GM20000 (cell line): Measurements from ENCODE around the gene PHF12.

Experiments
- DNase-seq: peaks from one replicate; pipeline ENCODE4 v3.0.0; 2012; ENCODE audit warnings: low spot score
- TF ChIP-seq, protein P1 (sequence below): IDR thresholded peaks from 2 replicates; pipeline ENCODE4 v1.5.1; 2012; ENCODE audit warnings: mild to moderate bottlenecking, control low read depth; ENCODE audit errors: extremely low read depth, missing control alignments

Gene PHF12

DNA sequence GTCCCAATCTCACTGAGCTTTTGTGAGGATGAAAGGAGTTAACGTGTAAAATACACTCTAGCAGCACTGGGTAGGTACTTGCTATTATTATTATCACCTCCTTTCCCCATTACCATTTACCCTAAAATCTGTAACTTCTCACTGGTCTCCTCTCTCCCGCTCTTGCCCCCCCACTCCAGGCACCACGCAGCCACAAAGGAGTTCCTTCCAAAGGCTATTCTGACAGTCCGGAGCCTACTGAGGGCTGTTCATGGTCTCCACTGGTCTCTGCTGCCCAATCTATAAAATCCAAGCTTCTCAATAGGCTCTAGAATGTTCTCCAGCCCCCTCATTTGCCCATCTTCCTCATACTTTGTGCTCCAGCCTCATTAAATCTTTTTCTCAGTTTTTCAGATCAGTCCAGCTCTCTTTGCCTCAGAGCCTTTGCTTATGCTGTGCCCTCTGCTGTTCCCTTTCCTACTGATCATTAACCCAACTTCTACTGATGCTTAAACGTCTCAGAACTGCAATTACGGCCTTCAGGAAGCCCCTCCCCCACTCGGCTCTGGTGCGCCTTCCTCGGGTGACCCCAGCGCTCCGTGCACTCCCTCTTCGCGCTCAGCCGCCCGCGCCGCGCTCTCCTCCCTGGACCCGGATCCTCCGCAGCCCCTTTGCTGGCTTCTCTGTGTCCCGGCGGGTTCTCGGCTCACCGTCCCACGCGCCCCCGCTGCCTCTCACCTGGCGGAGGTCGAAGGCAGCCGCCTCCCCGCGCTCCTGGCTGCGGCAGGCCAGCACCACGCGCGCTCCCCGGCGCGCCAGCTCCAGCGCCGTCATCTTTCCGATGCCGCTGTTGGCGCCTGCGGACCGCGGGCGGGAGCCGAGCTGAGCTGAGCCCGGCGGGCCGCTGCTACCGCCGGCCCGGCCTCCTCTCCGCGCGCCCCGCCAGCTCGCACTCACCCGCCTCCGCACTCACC is 49.2 kb downstream of the PHF12 start:
- DNase-seq = peak; percentile 69
- TF ChIP-seq, protein P1, sequence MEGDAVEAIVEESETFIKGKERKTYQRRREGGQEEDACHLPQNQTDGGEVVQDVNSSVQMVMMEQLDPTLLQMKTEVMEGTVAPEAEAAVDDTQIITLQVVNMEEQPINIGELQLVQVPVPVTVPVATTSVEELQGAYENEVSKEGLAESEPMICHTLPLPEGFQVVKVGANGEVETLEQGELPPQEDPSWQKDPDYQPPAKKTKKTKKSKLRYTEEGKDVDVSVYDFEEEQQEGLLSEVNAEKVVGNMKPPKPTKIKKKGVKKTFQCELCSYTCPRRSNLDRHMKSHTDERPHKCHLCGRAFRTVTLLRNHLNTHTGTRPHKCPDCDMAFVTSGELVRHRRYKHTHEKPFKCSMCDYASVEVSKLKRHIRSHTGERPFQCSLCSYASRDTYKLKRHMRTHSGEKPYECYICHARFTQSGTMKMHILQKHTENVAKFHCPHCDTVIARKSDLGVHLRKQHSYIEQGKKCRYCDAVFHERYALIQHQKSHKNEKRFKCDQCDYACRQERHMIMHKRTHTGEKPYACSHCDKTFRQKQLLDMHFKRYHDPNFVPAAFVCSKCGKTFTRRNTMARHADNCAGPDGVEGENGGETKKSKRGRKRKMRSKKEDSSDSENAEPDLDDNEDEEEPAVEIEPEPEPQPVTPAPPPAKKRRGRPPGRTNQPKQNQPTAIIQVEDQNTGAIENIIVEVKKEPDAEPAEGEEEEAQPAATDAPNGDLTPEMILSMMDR = no peak

DNA sequence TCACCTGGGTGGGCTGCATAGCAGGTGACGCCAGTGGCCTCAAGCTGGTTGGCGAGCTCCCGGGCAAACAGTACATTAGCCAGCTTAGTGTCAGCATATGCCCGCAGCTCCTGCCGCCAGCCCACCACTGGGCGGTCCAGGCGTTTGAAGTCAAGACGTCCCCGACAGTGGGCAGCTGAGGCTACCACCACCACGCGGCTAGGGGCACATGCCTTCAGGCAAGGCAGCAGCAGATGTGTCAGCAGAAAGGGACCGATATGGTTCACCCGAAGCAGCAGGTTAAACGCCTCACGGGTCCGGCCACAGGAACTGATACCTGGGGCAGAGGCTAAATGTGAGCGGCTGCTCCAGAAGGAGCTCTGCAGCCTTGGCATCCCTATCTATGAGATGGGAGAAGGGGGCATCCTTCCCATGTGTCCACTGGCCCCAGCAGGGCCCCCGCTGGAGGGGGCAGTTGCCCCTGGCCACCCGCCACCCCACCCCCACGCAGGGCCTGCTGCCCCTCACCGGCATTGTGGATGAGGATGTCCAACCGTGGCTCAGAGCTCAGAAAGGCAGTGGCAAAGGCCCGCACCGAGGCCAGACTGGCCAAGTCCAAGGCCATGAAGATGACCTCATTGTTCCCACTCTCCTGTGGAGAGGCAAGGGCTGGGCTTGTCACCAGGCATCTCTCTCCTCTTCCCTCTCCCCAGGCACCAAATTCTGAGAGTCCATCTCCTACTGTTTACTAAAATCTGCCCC is 50.2 kb downstream of the PHF12 start:
- TF ChIP-seq, protein P1 = no peak
- peak; percentile 36 for DNase-seq

DNA sequence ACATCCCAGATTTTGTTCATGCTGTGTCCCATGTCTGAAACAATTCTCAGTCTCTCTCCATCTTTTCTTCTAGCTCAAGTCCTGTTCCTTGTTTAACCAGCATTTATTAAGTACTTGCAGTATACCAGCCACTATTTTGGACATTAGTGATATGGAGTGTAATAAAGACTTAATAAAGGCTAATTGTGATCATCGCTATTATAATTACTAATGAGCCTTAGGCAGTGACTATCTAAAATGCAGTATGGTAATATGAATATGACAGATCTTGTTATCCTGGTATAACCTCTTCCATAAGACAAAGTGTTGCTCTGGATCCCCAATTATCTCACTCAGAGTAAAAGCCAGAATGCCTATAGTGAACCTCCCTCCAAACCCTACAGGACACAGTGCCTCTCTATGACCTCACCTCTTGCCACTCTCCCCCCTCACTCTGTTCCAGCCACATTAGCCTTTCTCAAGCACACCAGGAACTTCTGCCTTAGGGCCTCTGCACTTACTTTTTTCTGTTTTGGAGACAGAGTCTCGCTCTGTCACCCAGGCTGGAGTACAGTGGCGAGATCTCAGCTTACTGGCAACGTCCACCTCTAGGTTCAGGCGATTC is 52.0 kb downstream of the PHF12 start:
- TF ChIP-seq, protein P1 = no peak
- no peak for DNase-seq

DNA sequence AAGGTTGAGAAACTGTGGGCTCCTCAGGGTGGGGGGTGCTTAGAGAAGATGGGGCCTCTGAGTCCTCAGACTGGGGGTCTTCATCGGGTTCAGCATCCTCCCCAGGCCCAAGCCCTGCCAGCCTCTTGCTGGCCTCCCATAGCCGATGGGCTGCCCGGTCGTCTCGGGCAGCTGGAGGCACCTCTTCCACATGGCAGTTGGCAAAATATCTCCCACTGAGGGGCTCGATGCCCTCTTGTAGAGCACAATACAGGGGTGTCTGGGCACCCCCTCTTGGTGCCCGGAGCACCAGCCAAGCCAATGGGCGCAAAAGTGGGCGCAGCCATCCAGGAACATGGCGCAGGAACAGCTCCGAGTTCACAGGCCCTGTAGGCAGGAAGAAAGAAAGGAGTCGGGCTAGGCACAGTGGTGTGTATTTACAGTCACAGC is 52.8 kb downstream of the PHF12 start:
- TF ChIP-seq, protein P1 = no peak
- no peak for DNase-seq

DNA sequence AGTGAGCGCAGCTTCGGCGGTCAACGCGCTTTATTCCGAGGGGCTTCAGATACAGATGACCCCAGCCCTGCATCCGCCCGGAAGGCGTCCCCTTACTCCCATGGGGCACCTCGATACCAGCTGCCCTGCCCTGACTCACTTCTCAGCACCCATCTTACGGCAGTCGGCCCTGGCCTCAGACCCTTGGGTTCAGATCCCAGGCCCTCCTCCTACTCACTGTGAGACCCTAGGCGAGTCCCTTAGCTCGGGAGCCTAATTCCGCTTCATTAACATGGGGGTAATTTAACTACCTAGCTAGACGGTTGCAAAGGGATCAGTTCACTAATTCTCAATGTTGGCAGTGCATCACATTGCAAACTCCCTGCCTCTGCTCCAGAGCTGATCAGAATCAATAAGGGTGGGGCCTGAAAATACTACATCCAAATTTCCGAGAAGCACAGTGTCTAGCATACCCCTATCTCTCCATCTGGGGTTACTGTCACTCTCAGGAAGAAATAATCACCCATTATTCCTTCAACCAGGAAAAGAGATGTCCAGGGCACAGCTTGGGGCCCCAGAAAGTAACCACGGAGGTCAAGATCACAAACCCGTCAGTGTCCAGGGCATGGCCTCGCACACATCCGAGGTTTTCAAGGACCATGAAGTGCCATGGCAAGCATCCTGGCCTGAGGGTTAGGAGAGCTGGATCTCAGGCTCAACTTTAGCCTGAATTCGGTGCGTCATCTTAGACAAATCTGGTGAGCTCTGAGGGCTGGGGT is 53.4 kb downstream of the PHF12 start:
- TF ChIP-seq, protein P1 = no peak
- no peak for DNase-seq

DNA sequence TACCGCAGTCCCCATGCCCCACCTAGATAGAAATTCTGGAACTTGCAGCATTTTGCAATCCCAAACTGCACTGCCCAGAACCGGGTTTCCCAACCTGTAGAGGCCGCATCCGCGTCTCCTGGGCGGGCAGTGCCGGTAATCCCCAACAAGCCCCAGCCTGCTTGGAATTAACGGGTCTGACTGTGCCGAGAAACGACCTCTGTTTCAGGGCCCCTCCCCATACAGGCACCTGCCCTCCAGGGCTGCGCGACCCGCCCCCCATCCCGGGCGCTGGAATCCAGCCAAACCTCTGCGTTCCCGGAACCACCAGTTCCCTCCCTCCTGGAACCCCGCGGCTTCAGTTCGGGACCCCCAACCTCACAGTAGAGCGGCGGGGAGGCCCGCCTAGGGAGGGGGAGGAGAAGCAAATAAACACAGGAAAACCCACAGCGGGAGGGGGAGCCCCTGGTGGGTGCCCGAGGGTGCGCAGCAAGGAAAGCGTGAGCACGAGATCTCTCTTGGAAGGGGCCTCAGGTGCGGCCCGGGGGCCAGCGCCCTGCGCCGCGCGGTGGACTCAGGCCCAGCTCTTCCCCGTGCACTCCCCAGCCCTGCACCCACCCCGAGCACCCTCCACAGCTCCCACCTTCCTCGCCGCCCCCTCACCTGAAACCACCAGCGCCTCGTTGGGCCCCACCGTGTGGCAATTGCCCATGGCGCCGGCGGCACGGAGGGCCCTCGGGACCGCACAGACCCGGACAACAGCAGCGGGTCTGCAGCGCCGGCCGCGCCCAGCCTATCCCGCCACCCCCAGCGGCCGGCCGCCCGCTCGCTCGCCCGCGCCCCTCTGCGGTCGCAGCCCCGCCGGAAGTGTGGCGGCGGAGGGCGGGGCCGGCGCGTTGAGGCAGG is 54.2 kb downstream of the PHF12 start, which contains the start of gene FLOT2:
TSS of gene FLOT2 (minus strand) at position 850 of the 885 bp plus-strand sequence. CDS start at position 691, 159 bp downstream.
- TF ChIP-seq, protein P1 = no peak
- DNase-seq = peak; percentile 67
